Testis (tissue), 3 donors: ENCODE measurements around the gene SREBF2. TPM values are rescaled to one million over a fixed set of nuclear protein-coding genes. Genes with fewer than 3 reads are reported as not detected.
"Not testable (repeated sequence)": the region's sequence is repeated elsewhere in the genome, so short reads cannot be mapped to it uniquely, and the experiment has no call there.

ENCODE experiments used
- DNase-seq: peaks from one replicate; pipeline ENCODE4 v3.0.0-alpha.2; 2019
- H3K27ac ChIP-seq, 2 donors: fragments of 200-600 bp; sonication (generic); one replicate each; pipeline ENCODE4 v1.5.1; 2019
- H3K27me3 ChIP-seq: fragments of 200-600 bp; sonication (generic); one replicate; pipeline ENCODE4 v1.5.1; 2019
- H3K36me3 ChIP-seq: fragments of 200-600 bp; sonication (generic); one replicate; pipeline ENCODE4 v1.5.1; 2017; ENCODE audit warnings: low read depth; ENCODE audit errors: missing control alignments
- H3K4me1 ChIP-seq: fragments of 200-600 bp; sonication (generic); one replicate; pipeline ENCODE4 v1.5.1; 2019
- H3K4me3 ChIP-seq, 2 donors: fragments of 200-600 bp; sonication (generic); one replicate each; pipeline ENCODE4 v1.5.1; 2017 to 2019
- H3K9me3 ChIP-seq: fragments of 200-600 bp; sonication (generic); one replicate; pipeline ENCODE4 v1.5.1; 2017
- CTCF ChIP-seq, 3 experiments: fragments of 450-650 bp in 2 of 3; fragments of 200-600 bp in 1 of 3; sonication (generic) in 1 of 3; IDR thresholded peaks; one replicate each; pipeline ENCODE4 v1.5.1; 2016 to 2019; ENCODE audit warnings: antibody characterized with exemption in 3 of 3, mild to moderate bottlenecking in 2 of 3, moderate library complexity in 1 of 3
- POLR2A ChIP-seq: fragments of 450-650 bp; IDR thresholded peaks from one replicate; pipeline ENCODE4 v1.6.1; 2017; ENCODE audit warnings: antibody characterized with exemption, mild to moderate bottlenecking, moderate library complexity
- WGBS, 2 donors: methylation state at CpG; one replicate each; pipeline ENCODE4 v1.1.5; 2018; 5-methylcytosine and 5-hydroxymethylcytosine counted together
- intact Hi-C: fragments of 100-400 bp; cut with DNase I; formaldehyde crosslinking; loops from one replicate; pipeline ENCODE4 v1.15.1; 2023; ENCODE audit warnings: low total_unique reads
- polyA plus RNA-seq: library from polyadenylated mRNA; stranded (reverse); fragments of 350-450 nt; fragmentation: Illumina TruSeq; extraction: RNeasy Lipid Tissue Mini Kit (QIAGEN cat#74804); gene quantifications from one replicate; pipeline ENCODE4 v1.2.3, GENCODE V29; 2014; ENCODE audit warnings: low read depth, low replicate concordance; ENCODE audit not compliant: insufficient read depth
- total RNA-seq, 2 donors: library from RNA; depleted of rRNA; stranded (reverse); fragments of >200 nt; gene quantifications; one replicate each; pipeline ENCODE4 v1.2.3, GENCODE V29; 2016

SREBF2 gene
- total and polyA plus RNA-seq, 3 donors from 2014 or later: 59.7 to 119 (median 79.8) TPM

GRCh38 chr22:41831383-41831782, 1.5 kb upstream of the SREBF2 start:
- H3K36me3 ChIP-seq: no peaks in the 10 kb centered on the region
- no peaks in the 10 kb centered on the region for H3K27me3 ChIP-seq
- H3K4me3 ChIP-seq: no peak overlapping the region
- TF ChIP-seq POLR2A (no peak), CTCF (IDR thresholded peaks at IDR 0.05) (no peak)
- DNase-seq: no peak
- no peaks in the 10 kb centered on the region for H3K9me3 ChIP-seq
- WGBS, 2 donors: 77 to 80% methylated on average over 6 of the region's 6 CpGs
- no peak overlapping the region for H3K27ac ChIP-seq
- peaks cover 18% of the 10 kb centered on the region for H3K4me1 ChIP-seq
- intact Hi-C loops: no loop called here

- no peak for DNase-seq
- Histone ChIP-seq H3K27me3 (no peaks in the 10 kb centered on the region), H3K4me1 (peaks cover 12% of the 10 kb centered on the region), H3K27ac (peak overlapping the region; percentile 98), H3K4me3 (peak overlapping the region; percentile 87 to 96), H3K36me3 (no peaks in the 10 kb centered on the region), H3K9me3 (no peaks in the 10 kb centered on the region)
- intact Hi-C loops: no loop called here
- no peak for TF ChIP-seq POLR2A
- no peak for TF ChIP-seq CTCF (IDR thresholded peaks at IDR 0.05)
- 7 to 21% methylated on average over 9 to 17 of the region's 17 CpGs for WGBS, 2 donors
Observed at GRCh38 chr22:41831828-41832552, 915 bp upstream of the SREBF2 start.

GRCh38 chr22:41833369-41834004, 582 bp downstream of the SREBF2 start:
- TF ChIP-seq POLR2A: no peak
- TF ChIP-seq CTCF (IDR thresholded peaks at IDR 0.05): no peak
- no peaks in the 10 kb centered on the region for H3K36me3 ChIP-seq
- H3K4me3 ChIP-seq: peak overlapping the region; percentile 87 to 96
- peaks cover 10% of the 10 kb centered on the region for H3K4me1 ChIP-seq
- DNase-seq: peak; percentile 62
- H3K9me3 ChIP-seq: no peaks in the 10 kb centered on the region
- H3K27me3 ChIP-seq: no peaks in the 10 kb centered on the region
- intact Hi-C loops: no loop called here
- peak overlapping the region; percentile 98 for H3K27ac ChIP-seq
- WGBS, 2 donors: 0% methylated on average over 83 of the region's 86 CpGs; no CpG with 5 or more reads in 1 of the 2 donors

GRCh38 chr22:41834005-41834944, 1.4 kb downstream of the SREBF2 start:
- peak overlapping the region; percentile 98 for H3K27ac ChIP-seq
- WGBS, 2 donors: 5 to 6% methylated on average over 14 of the region's 14 CpGs
- H3K9me3 ChIP-seq: no peaks in the 10 kb centered on the region
- H3K4me3 ChIP-seq: peak overlapping the region; percentile 87 to 96
- intact Hi-C loops: no loop called here
- peaks cover 10% of the 10 kb centered on the region for H3K4me1 ChIP-seq
- no peaks in the 10 kb centered on the region for H3K36me3 ChIP-seq
- no peaks in the 10 kb centered on the region for H3K27me3 ChIP-seq
- no peak for TF ChIP-seq POLR2A
- no peak for TF ChIP-seq CTCF (IDR thresholded peaks at IDR 0.05)
- DNase-seq: no peak

- intact Hi-C loops, H3K27me3 ChIP-seq, H3K27ac ChIP-seq, H3K9me3 ChIP-seq, H3K36me3 ChIP-seq, DNase-seq, H3K4me1 ChIP-seq, H3K4me3 ChIP-seq: not testable (repeated sequence)
- 67 to 76% methylated on average over 1 to 8 of the region's 8 CpGs for WGBS, 2 donors
Observed at GRCh38 chr22:41835462-41835861, 2.6 kb downstream of the SREBF2 start.
